ENCODE results near the gene EFCAB13.
A peak's percentile ranks its signal among the peaks of the same experiment; 100 is the strongest.

Gene EFCAB13

GRCh38 chr17:47287068-47287467, 36.7 kb upstream of the EFCAB13 start:
- H3K4me1 ChIP-seq: peaks cover 22% of the 10 kb centered on the region
- H3K79me2 ChIP-seq: no peaks in the 10 kb centered on the region
- H3K9ac ChIP-seq: no peak overlapping the region
- TF ChIP-seq CTCF (IDR thresholded peaks at IDR 0.05): no peak
- no peaks in the 10 kb centered on the region for H3K9me3 ChIP-seq (ENCODE audit: control insufficient read depth, low read length)
- H3K4me2 ChIP-seq (ENCODE audit: low read length): peak overlapping the region; percentile 4
- H2AFZ ChIP-seq: peak overlapping the region; percentile 16
- H3K27ac ChIP-seq: peak overlapping the region; percentile 1
- H3K4me3 ChIP-seq (ENCODE audit: low read depth, low read length): no peak overlapping the region
- H3K27me3 ChIP-seq (ENCODE audit: control insufficient read depth, insufficient read depth, low read length): no peaks in the 10 kb centered on the region
- no peaks in the 10 kb centered on the region for H3K36me3 ChIP-seq (ENCODE audit: control insufficient read depth, insufficient read depth, low read length)

- Histone ChIP-seq H3K9ac (no peak overlapping the region), H2AFZ (no peak overlapping the region), H3K4me1 (peaks cover 22% of the 10 kb centered on the region), H3K79me2 (no peaks in the 10 kb centered on the region), H3K4me2 (ENCODE audit: low read length) (no peak overlapping the region), H3K27ac (peak overlapping the region; percentile 1), H3K9me3 (ENCODE audit: control insufficient read depth, low read length) (no peaks in the 10 kb centered on the region), H3K36me3 (ENCODE audit: control insufficient read depth, insufficient read depth, low read length) (no peaks in the 10 kb centered on the region), H3K27me3 (ENCODE audit: control insufficient read depth, insufficient read depth, low read length) (no peaks in the 10 kb centered on the region), H3K4me3 (ENCODE audit: low read depth, low read length) (no peak overlapping the region)
- TF ChIP-seq CTCF (IDR thresholded peaks at IDR 0.05): no peak
Observed at GRCh38 chr17:47287639-47288038, 36.1 kb upstream of the EFCAB13 start.

- no peak overlapping the region for H3K4me2 ChIP-seq (ENCODE audit: low read length)
- H3K36me3 ChIP-seq (ENCODE audit: control insufficient read depth, insufficient read depth, low read length): no peaks in the 10 kb centered on the region
- H3K27me3 ChIP-seq (ENCODE audit: control insufficient read depth, insufficient read depth, low read length): no peaks in the 10 kb centered on the region
- no peak for TF ChIP-seq CTCF (IDR thresholded peaks at IDR 0.05)
- no peaks in the 10 kb centered on the region for H3K9me3 ChIP-seq (ENCODE audit: control insufficient read depth, low read length)
- no peak overlapping the region for H3K4me3 ChIP-seq (ENCODE audit: low read depth, low read length)
- peaks cover 22% of the 10 kb centered on the region for H3K4me1 ChIP-seq
- no peaks in the 10 kb centered on the region for H3K79me2 ChIP-seq
- H3K27ac ChIP-seq: no peak overlapping the region
- H3K9ac ChIP-seq: no peak overlapping the region
- peak overlapping the region; percentile 45 for H2AFZ ChIP-seq
Observed at GRCh38 chr17:47288531-47289116, 35.1 kb upstream of the EFCAB13 start.

GRCh38 chr17:47289302-47289701, 34.5 kb upstream of the EFCAB13 start:
- H3K27ac ChIP-seq: no peak overlapping the region
- no peaks in the 10 kb centered on the region for H3K36me3 ChIP-seq (ENCODE audit: control insufficient read depth, insufficient read depth, low read length)

More at GRCh38 chr17:47289302-47289701, 34.5 kb upstream of the EFCAB13 start:
- Histone ChIP-seq H3K79me2 (no peaks in the 10 kb centered on the region), H3K4me3 (ENCODE audit: low read depth, low read length) (no peak overlapping the region), H3K4me1 (peaks cover 22% of the 10 kb centered on the region), H3K4me2 (ENCODE audit: low read length) (no peak overlapping the region), H3K27me3 (ENCODE audit: control insufficient read depth, insufficient read depth, low read length) (no peaks in the 10 kb centered on the region), H2AFZ (no peak overlapping the region), H3K9me3 (ENCODE audit: control insufficient read depth, low read length) (no peaks in the 10 kb centered on the region), H3K9ac (no peak overlapping the region)
- no peak for TF ChIP-seq CTCF (IDR thresholded peaks at IDR 0.05)
